NCI-H2107 treated with DMSO at 0.1 percent for 48 hours (cell line): Measurements from ENCODE around the gene MPND.

ENCODE experiments used
- DNase-seq: peaks from one replicate; lab custom pipeline; 2025; ENCODE audit not compliant: unreplicated experiment; lab: John Stamatoyannopoulos, UW

MPND gene

DNA sequence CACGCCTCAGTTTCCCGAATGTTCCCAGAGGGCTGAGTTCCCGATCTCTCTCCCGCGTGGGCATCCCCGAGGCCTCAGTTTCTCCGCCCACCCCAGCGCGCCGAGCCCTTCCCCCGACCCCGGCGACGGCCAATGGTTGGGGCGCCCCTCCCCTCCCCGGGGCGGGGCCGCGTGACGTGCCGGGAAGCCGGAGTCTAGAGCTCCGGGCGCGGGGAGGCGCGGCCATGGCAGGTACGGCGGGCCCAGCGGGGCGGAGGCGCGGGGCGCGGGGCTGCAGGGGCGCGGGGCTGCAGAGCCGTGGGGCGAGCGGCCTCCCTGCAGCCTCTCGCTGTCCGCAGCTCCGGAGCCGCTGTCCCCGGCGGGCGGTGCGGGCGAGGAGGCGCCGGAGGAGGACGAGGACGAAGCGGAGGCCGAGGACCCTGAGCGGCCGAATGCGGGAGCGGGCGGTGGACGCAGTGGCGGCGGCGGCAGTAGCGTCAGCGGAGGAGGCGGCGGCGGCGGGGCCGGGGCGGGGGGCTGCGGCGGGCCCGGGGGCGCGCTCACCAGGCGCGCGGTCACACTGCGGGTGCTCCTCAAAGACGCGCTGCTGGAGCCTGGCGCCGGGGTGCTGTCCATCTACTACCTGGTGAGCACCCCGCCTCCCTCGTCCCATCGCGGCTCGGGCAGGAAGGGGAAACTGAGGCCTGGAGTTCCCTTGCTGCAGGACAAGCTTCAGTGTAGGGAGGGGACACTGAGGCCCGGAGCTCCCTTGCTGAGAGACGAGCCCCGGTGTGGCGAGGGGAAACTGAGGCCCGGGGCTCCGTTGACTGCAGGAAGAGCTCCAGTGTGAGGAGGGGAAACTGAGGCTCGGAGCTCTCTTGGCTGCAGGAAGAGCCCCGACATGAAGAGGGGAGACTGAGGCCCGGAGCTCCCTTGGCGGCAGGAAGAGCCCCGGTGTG is at the start of gene MPND:
Gene MPND, plus strand, starts transcription at position 193 of the 938 bp plus-strand sequence. Its CDS starts 32 bp downstream, at position 225.
- DNase-seq: peak; percentile 67

DNA sequence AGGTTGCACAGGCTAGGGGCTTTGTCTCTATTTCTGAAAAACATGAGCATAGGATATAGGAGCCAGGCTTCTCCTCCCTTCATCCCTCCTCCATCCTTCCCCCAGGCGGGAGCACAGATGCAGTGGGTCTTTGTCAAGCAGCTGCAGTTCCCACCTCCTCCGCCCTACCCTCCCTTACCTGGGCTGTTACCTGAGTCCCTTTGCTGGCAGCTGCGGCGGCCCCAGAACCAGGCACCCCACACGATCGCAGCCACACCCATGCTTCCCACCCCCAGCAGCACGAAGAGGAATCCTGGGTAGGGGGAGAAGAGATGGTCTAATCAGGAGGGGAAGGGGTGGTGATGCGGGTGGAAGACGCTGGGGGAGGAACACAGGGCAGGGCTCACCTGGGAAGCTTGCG is 49.0 kb upstream of the MPND start:
- peak; percentile 37 for DNase-seq

DNA sequence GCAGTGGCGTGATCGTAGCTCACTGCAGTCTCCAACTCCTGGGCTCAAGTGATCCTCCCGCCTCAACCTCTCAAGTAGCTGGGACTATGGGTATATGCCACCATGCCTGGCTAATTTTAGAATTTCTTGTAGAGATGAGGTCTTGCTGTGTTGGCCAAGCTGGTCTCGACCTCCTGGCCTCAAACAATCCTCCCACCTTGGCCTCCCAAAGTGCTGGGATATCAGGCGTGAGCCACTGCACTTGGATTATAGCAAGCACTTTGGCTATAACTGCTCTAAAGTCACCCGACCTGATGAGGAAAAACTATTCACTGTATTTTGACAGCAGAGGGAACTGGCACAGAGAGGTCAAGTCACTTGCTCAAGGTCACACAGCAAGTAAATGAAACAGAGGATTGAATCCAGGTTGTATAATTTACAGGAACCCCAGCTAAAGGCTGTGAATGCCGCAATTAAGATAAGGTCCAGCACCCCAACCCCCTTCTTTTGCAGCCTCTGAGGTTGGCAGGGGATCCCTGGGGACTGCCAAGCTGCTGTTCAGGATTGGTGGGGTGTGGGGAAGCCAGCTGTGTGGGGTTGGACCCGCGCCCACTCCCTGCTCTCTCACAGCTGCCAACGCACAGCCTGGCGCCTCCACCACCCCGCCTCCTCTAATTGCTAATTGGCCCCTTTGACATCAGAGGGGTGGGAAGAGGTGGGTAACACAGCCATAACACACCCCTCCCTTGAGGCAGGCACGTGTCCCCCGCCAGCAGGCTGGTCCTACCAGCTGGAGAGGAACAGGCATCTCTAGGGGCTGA is 47.2 kb upstream of the MPND start:
- DNase-seq: peak; percentile 80

DNA sequence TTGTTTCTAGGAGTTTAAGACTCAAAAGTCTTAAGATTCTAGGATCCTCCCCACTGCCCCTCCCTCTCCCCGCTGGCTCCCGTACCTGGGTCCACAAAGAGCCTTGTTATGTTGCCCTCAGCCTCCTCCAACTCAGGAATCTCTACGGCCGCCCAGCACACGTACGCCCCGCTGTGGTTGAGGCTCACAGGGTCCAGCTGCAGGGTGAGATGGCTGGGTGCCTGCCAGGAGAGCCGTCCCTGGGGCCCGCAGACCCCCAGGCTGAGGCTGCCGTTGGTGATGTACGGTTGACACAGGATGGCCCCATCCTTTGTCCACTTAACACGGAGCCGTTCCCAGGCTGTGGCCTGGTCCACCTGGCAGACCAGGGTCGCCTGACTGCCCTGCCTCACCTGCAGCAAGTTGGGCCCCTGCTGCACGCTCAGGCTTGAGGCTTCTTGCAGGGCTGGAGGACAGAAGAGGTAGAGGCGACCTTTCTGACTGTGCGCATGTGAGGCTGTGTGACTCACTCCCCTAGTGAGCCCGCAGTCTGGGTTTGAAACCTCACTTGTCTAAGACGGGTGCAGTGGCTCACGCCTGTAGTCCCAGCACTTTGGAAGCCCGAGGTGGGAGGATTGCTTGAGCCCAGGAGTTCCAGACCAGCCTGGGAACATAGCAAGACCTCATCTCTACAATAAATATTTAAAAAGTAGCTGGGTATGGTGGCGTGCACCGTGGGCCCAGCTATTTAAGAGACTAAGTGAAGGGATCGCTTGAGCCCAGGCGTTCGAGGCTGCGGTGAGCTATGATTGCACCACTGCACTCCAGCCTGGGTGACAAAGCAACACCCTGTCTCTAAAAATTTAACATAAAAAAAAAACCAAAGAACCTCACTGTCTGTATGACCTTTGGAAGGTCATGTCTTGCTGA is 45.2 kb upstream of the MPND start:
- no peak for DNase-seq

GRCh38 chr19:4298810-4299550 is 44.4 kb upstream of the MPND start:
- no peak for DNase-seq

- DNase-seq: no peak
Observed at GRCh38 chr19:4300589-4300988, 42.8 kb upstream of the MPND start.

DNA sequence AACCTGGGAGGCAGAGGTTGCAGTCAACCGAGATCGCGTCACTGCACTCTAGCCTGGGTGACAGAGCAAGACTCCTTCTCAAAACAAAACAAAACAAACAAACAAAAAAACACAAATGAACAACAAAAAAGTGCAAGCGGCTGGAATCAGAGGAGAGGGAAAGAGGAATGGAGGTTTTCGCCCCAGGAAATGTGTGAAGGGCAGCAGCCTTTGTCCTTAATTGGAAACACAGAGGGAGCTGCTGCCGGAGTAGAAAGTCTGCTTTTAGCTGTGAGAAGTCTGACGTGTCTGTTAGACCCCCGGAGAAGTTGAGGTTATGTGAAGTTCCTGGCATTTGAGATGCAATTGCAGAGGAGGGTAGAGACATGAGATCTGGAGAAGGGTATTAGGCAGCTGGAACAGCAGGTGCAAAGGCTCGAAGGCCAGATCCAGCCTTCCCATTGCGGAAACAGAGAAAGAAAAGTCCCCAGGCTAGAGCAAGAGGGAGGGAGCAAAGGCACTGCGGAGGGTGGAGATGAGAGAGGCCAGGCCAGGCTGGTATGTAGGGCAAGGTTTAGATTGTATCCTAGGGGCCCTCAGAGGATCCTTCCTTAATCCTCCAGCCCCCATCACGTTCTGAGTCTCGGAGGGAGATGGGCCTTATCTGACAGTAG is 41.6 kb upstream of the MPND start:
- no peak for DNase-seq

- DNase-seq: no peak
Observed at GRCh38 chr19:4302243-4302640, 41.1 kb upstream of the MPND start, which contains the start of gene TMIGD2. TMIGD2 (minus strand) TSS chr19:4302389; CDS start chr19:4302385, 4 bp downstream.

DNA sequence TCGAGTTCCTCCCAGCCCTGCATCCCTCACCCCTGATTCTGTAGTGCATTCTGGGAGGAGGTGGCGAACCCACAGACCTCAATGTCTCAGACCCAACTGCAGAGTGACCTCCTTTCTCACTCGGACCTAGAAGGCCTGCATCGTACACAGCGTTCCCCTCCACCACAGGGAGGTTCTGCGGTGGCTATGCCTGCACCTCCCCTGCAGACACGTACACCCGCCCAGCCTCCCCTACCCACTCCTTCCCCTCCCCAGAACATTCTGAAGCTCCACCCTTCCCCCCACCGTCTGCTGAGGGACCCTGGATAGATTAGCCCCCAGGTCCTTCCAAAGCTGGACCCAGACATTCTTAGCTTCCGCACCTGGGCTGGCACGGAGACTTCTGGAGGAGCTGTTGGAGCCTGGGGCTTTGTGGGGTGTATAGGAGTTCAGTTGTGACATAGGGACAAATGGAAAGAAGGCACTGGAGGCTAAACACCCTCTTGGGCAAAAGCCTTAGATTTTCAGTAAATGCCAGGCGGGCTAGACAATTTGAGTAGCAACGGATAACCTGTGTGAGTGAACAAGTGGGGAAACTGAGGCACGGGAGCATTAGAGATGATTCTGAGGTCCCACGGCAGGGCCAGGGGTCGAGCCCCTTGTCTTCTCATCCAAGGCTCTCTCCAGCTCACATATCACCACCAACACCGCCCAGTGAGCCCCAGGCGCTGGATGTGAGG is 39.4 kb upstream of the MPND start:
- no peak for DNase-seq

DNA sequence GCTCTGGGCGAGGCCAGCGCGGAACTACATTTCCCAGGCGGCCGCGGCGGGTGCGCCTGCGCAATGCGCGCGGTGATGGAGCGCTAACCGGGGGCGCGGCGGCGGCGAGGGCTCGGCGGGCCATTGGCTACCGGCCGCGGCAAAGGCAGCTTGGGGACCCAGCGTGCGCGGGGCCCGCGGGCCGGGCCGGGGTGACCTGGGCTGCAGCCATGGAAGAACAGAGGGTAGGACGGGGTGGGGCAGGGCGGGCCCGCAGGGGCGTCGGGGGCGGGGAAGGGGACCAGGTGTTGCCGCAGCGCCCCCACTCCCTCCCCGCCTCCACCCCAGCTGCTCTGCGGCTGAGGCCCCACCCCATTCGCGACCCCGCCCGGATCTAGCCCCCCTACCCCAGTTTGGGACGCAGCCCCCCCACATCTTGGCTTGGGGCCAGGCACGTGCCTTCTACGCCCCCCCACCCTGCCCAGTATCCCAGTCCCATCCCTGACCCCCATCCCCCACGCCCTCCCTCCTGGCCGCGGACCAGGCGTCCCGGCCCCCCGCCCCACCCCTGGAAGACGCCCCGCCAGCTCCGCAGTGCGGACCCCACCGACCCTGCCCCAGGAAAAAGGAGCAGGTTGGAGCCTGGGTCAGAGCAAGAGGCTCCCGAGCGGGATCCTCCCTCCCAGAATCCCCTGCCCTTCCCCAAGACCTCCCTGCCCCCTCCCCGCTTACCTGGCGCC is 38.7 kb upstream of the MPND start, which contains the start of gene FSD1:
Gene FSD1, plus strand, starts transcription at position 61 of the 719 bp plus-strand sequence. Its CDS starts 149 bp downstream, at position 210.
- peak; percentile 18 for DNase-seq

- DNase-seq: no peak
Observed at GRCh38 chr19:4305257-4305612, 38.1 kb upstream of the MPND start.

DNA sequence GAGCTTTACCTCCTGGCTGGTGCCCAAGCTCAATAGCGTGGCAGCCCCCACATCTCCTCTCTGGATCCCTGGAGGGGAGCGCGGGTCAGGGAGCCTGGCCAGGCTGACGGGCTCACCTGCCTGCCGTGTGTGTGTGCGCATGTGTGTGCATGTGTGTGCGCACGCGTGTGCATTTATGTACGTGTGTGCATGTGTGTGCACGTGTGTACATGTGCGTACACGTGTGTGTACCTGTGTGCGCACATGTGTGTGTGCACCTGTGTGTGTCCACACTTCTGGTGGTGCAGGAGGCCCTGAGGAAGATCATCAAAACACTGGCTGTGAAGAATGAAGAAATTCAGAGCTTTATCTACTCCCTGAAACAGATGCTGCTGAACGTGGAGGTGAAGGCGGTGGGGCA is 37.7 kb upstream of the MPND start:
- DNase-seq: no peak

DNA sequence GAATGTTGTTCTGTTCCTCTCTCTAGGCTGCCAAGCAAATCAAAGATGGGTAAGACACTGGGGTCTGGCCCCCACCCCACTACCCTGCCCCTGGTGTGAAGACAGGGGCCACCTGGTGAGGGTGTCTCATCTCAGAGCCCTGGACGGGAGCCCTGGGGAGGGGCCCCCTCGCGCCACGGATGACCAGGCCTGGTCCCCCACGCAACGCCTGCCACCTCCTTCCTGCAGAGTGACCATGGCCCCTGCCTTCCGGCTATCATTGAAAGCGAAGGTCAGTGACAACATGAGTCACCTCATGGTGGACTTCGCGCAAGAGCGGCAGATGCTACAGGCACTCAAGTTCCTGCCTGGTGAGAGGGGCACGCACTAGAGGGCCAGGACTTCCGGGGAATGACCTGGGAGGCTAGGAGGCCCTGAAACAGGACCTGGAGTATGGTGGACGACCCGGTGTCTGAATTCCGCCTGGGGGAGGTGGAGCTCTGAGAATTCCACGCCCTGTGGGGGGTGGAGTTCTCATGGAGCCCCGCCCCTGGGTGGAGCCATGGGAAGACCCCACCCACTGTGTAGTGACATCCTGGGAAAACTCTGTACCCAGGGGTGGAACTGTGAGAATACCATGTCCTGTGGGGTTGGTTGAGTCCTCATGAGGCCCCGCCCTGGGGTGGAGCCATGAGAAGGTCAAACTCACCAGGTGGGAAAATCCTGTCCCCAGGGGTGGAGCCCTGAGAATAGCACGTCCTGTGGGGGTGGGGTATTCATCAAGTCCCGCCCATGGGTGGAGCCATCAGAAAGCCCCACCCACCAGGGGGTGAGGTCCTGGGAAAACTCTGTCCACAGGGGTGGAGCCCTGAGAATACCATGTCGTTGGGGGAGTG is 32.9 kb upstream of the MPND start:
- no peak for DNase-seq

- DNase-seq: no peak
Observed at GRCh38 chr19:4313847-4314490, 29.4 kb upstream of the MPND start.

- no peak for DNase-seq
Observed at GRCh38 chr19:4316956-4317355, 26.4 kb upstream of the MPND start.

DNA sequence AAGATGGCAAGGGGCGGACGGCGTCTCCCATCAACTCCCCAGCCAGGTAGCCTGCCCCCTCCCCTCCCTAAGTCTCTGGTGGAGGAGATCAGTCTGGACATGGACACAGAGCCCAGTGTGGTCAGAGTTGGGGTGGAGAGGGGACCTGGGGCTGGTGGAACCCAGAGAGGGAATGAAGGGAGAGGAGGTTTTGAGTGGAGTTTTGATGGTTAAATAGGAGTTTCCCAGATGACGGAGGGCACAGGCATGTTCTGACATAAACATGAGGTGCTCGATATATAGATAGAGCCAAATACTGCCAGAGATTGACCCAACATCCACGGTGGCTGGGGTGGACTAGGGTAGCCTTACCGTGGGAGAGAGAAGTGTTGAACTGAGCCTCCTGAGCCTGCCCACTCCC is 24.9 kb upstream of the MPND start:
- DNase-seq: no peak
